ENCODE results near the gene RASSF5.

DNA sequence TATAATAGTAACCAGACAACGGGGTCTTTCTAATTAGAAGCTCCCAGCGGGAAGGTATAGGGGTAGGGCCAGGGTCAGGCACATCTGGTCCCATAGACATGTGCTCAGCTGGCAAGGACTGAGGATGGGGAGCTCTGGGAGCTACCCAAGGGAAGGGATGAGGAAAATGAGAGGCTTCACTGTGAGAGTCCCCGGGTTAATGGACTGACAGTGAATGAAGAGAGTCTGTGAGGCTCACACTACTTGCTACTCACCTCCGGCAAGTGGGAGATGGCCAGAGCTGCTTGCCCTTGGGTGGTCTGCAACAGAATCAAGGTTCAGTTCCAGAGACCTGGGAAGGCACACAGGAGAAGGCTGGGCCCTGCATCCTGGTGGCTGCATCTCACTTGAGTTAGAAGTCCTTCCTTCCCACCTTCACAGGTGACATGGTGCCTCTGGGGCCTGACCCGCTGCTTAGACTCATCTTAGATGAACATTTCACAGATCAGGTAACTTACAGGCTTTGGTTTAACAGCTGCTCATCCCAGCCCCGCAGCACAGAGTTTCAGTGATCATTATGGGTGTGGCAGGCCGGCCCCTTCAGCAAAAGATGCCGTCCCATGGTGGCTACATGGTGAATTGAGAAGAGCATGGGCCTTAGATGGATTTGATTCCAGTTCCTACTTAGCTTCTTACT, 73.2 kb downstream of the RASSF5 start:
- no peak for TF ChIP-seq POLR2AphosphoS5 (IDR thresholded peaks at IDR 0.05; ENCODE audit: low read depth, low read length)
- no peak for TF ChIP-seq POLR2A (IDR thresholded peaks at IDR 0.05; ENCODE audit: low read depth, low read length)

All from GM12891 (cell line).